ENCODE results near the gene LGSN.
"Not testable (repeated sequence)": the region's sequence is repeated elsewhere in the genome, so short reads cannot be mapped to it uniquely, and the experiment has no call there.

Gene LGSN

GRCh38 chr6:63303476-63303875, 16.3 kb downstream of the LGSN start:
- DNase-seq, result no peak

- DNase-seq, result no peak
These were observed 20.1 kb downstream of the LGSN start for GRCh38 chr6:63299667-63300066.

DNA sequence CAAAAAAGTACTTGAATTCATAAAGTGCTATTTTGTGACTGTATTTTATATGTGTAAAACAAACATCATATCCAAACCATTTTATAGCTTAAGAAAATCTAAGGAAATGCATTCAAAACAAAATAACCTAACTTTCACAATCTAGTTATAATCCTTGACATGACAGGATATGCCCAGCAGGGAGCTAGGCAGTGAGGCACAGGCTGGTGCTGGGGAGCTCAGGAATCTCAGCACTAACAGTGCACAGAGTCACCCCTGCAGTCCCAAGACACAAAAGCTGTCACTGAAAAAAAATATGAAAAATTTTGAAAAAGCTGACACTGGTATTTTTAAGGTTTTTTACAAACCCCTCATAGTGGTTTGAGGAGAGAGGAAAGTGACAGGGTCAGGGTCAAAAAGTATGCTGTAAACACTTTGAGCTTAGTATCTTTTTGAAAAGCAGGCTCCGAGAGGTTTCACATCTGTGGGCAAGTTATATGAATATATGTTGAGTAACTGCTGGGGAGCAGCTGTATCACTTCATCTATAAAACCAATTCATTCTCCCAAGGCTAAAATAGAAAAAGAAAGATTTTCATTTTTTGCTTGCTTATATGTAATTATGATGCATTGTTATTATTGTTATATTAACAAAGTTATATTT, 24.1 kb downstream of the LGSN start:
- no peak for DNase-seq

- no peak for DNase-seq
These were observed 29.2 kb downstream of the LGSN start for GRCh38 chr6:63290492-63291058.

DNA sequence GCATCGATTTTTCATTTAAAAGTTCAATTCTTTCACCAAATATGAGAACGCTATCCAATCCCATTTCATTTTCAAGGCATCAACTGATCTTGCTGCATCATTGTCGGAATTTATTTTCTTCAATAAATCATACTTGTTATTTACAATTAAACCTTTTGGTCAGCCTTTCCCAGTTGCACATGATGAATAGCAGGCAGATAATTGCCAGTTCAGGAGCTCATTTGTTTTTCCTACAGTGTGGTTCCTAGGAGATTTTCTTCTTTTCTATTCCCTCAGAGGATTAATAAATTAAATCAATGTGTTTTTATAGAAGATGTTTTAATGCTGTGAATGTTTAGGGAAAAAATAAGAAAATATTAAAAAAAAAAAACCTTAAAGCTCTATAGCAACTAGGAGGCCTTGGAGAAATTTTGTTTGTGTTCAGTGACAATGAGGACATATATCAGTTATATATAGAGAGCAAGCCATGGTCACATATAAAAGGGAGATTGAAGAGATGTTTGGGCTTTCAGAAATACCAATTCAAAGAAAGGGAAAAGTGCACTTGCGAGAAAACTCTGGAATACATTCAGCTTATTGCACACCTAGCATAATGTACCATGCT, 30.4 kb downstream of the LGSN start:
- DNase-seq, result no peak

- DNase-seq, result no peak
These were observed 39.1 kb downstream of the LGSN start for GRCh38 chr6:63280639-63281180.

DNA sequence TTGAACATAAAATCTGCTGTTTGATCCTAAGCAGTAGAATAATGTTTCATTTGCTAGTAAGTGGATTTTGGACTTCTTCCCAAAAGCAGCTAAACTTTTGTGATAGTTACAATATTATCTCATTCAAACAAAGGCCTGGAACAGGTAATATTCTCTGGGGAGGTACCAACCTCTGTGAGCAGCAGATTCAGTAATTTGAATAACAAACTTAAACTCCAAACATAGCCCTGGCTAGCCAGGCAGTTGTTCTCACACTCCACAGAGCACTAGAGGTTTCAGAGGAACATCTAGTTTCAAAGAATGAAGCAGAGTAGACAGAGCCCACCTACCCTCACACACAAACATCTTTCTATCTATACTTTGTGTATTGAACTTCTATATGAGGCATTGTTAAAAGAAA, 40.9 kb downstream of the LGSN start:
- no peak for DNase-seq

- DNase-seq, result no peak
These were observed 43.8 kb downstream of the LGSN start for GRCh38 chr6:63275953-63276352.

DNA sequence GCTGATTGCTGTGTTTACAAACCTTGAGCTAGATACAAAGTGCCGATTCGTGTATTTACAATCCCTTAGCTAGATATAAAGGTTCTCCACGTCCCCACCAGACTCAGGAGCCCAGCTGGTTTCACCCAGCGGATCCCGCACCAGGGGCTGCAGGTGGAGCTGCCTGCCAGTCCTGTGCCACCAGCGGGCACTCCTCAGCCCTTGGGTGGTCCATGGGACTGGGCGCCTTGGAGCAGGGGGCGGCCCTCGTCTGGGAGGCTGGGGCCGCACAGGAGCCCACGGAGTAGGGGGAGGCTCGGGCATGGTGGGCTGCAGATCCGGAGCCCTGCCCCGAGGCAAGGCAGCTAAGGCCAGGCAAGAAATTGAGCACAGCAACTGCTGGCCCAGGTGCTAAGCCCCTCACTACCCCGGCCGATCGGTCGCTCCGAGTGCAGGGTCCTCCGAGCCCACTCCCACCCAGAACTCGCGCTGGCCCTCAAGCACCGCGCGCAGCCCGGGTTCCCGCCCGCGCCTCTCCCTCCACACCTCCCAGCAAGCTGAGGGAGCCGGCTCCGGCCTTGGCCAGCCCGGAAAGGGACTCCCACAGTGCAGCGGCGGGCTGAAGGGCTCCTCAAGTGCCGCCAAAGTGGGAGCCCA, 44.9 kb downstream of the LGSN start:
- not testable (repeated sequence) for DNase-seq

DNA sequence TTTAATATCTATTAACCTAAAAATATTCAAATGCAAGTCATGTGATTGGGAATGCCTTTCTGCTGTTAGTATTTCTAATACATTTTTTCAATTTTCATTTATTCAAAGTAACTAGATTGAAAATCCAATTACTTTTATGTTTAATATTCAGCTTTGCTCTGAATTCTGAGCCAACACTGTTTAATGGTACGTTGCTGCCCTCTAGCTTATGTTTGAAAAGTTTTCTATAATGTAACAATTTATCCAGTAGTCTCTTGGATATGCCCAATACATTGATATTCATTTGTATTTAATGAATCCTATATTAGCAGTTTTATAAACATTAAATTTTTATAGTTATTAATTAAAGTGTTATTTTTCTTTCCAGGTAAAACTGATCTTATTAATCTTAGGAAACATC, 47.4 kb downstream of the LGSN start:
- DNase-seq, result peak; percentile 50

GRCh38 chr6:63269470-63269869, 50.3 kb downstream of the LGSN start:
- no peak for DNase-seq

DNA sequence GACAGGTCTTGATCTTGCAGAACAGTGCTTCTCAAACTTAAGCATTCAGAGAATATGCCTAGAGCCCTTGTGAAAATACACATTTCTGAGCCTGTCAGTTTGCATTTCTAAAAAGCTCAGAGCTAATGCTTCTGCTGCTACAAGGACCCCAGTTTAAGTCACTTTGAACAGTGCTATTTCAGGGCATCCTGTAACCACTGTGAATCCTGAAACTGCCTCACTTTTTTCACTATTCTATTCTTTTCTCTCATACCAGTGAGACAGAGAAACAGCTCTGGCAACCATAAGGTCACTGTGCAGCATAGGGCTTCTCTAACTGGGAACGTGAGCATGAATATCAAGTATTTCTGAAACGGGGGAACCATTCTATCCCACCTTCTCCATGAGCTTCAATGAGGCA, 51.2 kb downstream of the LGSN start:
- DNase-seq, result no peak

DNA sequence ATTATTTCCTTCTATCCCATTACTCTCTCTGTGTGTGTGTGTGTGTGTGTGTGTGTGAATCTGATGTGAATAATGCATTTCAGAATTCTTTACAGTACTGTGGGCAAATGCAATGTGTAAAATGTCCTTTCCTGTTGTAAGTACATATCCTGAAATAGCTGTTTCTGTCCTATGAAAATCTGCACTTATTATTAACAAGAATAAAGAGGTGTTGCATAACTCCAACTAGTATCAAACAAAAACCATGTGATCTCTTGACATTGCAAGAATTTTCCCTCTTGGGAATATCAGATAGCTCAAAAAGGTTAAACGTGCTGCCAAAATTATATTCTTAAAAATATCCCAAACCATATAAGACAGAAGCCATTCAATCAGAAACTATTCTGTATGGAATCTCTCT, 52.0 kb downstream of the LGSN start:
- no peak for DNase-seq

- no peak for DNase-seq
These were observed 52.7 kb downstream of the LGSN start for GRCh38 chr6:63267046-63267445.

DNA sequence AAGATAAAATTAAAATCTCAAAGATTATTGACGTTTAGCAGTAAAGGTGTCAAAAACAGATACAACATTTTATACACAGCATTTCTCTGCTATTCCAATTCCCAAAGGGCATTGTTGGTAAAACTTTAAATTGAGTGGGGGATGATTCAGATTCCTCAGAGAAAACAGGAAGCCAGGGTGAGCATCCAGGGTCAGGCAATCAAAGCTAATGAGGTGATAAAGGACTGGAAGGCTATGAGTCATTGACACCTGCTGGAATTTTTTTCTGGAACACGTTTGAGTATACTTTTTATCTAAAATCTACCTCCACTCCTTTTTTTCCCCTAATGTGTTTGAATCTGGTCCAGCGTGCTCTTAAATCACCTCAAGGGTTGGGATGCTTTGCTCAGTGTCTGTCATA, 56.3 kb downstream of the LGSN start:
- no peak for DNase-seq

DNA sequence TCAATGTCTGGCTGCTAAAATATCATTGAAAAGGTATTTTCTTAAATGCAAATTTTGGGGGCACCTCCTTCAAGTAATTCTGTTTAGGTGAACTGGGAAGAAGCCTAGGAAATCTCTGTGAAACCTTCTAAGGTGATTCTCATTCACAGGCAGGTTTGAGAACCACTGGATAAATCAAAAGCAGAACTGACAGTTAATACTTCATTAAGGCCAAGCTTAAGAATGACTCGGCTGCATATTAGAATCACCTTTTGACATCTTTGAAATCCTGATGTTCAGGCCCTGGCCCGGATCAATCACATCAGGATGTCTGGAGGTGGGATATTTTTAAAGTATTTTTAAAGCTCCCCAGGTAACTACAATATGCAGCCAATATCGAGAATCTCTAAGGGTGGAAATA, 58.0 kb downstream of the LGSN start:
- DNase-seq, result no peak

GRCh38 chr6:63259153-63259552, 60.6 kb downstream of the LGSN start:
- DNase-seq, result no peak

GRCh38 chr6:63249875-63250482, 69.8 kb downstream of the LGSN start:
- no peak for DNase-seq

- no peak for DNase-seq
These were observed 73.2 kb downstream of the LGSN start for GRCh38 chr6:63246581-63246980.

DNA sequence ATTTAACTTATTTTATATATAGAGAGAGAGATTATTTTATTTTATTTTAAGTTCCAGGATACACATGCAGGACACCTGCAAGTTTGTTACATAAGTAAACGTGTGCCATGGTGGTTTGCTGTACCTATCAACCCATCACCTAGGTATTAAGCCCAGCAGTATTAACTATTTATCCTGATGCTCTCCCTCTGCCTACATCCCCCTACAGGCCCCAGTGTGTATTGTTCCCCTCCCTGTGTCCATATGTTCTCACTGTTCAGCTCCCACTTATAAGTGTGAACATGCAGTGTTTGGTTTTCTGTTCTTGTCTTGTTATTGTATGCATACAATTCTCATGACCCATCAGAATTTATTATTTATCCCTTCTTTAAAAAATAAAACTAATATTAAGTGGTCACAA, 73.9 kb downstream of the LGSN start:
- peak; percentile 6 for DNase-seq

DNA sequence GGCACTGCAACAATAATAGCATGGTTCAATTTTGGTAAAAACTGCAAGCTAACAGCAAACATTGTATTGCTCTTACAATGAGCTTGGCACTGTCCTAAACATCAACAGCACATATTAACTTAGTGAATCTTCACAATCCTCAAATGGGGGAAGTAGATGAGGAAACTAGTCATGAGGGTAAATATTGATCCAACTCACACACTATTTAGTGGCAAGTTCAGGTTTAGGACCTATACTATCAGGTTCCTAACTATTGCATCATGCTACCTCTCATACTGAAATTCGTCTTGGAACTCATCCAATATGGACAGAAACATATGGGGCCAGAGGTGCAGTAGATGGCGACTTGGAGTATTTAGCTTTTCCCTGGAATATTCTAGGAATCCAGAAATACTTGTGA, 74.4 kb downstream of the LGSN start:
- DNase-seq, result no peak

GRCh38 chr6:63236398-63236817, 83.4 kb downstream of the LGSN start:
- no peak for DNase-seq

DNA sequence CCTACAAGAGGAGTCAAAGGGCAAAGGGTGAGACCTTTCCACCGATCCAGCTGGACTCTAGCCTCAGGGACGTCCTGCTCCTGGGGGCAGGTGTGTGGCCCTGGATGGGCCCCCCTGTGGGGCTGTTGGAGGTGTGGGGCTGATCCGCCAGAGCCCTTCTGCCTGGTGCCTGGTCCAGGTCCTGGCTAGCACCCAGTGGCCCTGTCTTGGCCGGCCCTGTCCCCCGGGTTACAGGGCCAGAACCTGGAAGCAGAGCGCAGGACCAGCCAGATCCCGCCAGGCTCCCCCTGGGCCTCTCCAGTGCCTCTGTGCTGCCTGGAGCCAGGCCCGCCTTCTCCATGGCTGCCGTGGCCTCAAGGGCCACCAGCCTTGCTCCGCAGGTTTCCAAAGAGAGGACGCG, 89.3 kb downstream of the LGSN start:
- DNase-seq, result not testable (repeated sequence)

DNA sequence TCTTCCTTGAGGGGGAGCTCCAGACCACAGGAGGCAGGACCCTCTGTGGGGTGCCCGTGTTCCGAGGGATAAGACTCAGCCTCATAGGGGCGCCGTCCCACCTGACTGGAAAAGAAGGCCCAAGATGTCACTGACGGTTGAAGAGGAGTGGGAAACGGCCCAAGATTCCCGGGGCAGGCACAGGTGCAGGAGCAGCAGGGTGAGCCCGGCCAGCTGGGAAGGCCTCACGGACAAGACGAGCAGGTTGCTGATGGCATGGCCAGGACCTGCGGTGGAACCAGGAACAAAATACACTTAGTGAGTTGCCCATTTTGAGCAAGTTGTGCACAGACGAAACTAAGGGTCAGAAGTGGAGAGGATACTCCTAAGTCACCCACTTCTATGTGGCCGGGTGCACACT, 89.8 kb downstream of the LGSN start:
- not testable (repeated sequence) for DNase-seq
